ENCODE results near the gene TNFSF9.
"Not testable (repeated sequence)": the region's sequence is repeated elsewhere in the genome, so short reads cannot be mapped to it uniquely, and the experiment has no call there.

TNFSF9 gene

DNA sequence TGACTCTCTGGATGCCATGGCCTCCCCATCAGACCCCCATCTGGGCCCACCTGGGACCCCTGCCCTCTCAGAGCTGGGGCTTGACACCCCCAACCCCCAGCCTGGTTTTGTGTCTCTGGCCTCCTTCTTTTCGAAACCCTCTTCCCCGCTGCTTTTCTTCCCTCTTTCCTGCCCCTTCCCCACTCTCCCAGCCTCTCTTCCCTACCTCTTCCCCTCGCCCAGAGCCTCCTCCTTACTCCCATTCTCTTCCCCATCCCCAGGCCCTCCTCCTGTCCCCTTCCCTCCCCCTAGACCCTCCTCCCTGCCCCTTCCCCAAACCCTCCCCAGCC is 2.1 kb downstream of the TNFSF9 start:
- no peak for DNase-seq

DNA sequence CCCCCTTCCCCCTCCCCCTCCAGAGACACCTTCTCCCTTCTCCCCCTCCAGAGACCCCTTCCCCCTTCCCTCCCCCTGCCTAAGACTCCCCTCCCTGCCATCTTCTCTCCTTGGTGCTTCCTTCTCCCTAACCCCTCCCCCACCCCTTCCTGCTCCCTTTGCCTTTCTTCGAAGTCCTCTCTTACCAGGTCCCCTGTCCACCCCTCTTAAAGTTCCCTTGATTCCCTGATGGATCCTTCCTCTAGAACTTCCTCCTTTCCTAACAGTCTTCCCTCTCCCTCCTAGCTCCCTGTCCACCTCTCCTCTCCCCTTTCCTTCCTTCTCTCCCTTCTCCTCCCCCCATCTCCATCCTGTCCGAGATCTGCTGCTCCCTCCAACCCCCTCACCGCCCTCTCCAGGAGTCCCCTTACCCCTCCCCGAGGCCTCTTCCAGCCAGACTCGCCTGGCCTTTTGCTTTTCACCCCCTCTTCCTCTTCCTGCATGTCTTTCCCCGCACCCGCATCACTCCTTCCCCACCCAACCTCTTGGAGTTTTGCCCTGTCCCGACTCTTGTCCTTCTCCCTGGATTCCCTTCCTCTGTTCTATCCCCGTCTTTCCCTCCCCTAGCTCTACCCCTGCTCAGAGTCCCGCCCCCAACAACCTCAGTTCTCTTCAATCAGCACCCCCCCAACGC is 3.1 kb downstream of the TNFSF9 start:
- DNase-seq = no peak

DNA sequence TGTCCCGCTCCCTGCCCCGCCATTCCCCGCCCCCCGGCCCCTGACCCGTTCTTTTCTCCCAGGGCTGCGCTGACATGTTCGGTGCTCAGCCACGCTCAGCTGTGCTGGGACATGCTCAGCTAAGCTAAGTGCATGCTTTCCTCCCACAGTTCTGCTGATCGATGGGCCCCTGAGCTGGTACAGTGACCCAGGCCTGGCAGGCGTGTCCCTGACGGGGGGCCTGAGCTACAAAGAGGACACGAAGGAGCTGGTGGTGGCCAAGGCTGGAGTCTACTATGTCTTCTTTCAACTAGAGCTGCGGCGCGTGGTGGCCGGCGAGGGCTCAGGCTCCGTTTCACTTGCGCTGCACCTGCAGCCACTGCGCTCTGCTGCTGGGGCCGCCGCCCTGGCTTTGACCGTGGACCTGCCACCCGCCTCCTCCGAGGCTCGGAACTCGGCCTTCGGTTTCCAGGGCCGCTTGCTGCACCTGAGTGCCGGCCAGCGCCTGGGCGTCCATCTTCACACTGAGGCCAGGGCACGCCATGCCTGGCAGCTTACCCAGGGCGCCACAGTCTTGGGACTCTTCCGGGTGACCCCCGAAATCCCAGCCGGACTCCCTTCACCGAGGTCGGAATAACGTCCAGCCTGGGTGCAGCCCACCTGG is 3.7 kb downstream of the TNFSF9 start:
- DNase-seq = no peak

DNA sequence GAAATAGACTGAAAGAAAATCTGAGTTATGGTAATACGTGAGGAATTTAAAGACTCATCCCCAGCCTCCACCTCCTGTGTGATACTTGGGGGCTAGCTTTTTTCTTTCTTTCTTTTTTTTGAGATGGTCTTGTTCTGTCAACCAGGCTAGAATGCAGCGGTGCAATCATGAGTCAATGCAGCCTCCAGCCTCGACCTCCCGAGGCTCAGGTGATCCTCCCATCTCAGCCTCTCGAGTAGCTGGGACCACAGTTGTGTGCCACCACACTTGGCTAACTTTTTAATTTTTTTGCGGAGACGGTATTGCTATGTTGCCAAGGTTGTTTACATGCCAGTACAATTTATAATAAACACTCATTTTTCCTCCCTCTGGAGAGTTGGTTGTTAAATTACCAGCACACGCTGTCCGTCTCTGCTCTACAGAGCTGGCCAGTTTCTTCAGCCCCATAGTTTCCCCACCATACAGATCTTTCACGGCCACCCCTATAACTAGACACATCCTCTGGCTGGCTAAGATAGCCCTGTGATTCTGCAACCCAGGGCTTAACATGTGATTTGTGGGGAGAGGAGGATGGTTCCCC is 4.8 kb downstream of the TNFSF9 start:
- DNase-seq = no peak

DNA sequence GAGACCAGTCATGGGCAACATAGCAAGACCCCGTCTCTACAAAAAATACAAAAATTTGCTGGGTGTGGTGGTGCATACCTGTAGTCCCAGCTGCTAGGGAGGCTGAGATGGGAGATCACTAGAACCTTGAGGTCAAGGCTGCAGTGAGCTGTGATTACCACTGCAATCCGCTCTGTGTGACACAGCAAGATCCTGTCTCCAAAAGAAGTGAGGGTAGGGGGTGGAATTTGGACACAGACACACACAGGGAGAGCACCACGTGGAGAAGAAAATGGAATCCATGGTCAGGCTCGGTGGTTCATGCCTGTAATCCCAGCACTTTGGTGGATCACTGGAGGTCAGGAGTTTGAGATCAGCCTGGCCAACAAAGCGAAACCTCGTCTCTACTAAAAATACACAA is 8.7 kb downstream of the TNFSF9 start:
- DNase-seq = no peak

DNA sequence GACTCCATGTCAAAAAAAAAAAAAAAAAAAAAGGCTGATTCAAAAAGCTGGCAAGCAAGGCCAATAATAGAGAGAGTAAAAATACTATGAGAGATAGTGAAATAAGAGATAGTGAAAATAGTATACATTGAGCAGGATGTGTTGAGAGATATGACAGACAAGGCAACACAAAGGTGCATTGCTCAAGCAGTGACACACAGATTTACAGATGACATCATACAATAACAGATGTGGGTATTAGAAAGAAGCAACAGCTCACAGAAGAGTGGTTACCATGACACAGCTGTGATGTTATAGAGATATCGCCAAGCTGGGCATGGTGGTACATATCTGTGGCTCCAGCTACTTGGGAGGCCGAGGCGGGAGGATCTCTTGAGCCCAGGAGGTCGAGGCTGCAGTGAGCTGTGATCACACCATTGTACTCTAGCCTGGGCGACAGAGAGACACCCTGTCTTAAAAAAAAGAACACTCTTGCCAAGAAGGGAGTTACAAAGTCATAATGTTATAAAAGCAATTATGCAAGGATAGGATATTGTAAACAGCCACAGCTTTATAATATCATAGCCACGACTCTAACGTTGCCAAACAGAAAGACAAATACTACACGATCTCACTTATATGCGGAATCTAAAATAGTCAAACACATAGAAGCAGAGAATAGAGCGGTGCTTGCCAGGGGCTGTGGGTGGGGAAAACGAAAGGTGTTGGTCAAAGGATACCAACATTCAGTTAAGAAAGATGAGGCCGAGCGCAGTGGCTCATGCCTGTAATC is 10.3 kb downstream of the TNFSF9 start:
- DNase-seq = no peak

DNA sequence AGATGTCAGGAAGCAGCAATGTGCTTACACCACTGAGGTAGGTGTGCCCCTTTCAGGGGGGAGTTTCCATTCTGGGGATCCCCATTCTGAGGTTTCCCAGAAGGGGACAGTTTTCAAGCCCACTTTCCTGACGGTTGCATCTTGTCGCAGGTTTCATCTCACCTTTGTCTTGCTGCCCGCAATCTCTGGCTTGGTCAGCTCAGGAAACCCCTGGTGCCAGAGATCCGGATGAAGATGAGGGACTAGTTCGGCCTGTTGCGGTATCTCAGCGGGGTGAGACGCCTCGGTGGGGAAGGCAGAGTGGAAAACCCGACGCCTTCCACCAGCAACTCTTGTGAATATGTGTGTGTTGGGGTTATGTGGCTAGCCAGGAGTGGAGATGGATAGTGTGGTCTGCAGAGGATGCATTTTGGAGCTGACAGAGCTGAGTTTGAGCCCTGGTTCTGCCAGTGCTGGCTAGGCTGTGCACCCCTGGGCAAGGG is 13.1 kb downstream of the TNFSF9 start:
- no peak for DNase-seq

DNA sequence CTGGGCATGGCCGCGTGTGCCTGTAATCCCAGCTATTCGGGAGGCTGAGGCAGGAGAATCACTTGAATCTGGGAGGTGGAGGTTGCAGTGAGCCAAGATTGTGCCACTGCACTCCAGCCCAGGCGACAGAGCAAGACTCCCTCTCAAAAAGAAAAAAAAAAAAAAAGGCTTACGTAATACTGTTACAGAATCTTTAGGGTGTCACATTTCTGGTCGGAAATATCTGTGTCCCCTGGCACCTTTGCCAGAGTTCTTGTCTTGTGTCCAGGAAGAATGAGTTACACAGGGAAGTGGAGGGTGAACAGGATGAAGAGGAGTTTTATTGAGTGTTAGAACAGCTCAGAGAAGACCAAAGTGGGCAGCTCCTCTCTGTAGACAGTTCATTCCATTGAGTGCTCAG is 19.9 kb downstream of the TNFSF9 start:
- DNase-seq = not testable (repeated sequence)

DNA sequence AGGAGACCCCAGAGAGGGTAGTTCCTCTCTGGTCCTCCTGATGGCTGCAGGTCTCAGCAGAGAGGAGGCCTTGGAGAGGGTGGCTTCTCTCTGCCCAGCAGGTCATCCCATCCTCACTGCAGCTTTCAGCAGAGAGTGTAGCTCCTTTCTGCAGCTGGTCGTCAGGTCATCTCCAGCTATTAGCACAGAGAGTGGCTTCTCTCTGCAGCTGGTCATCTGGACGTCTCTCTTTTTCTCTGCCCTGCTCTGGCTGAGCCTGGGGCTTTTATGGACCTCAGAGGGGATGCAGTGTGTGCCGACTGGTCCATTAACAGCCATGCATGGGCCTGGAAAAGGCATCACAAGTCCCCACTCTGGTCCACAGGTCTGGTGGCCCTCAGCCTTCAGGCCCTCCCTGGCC is 20.3 kb downstream of the TNFSF9 start:
- no peak for DNase-seq

DNA sequence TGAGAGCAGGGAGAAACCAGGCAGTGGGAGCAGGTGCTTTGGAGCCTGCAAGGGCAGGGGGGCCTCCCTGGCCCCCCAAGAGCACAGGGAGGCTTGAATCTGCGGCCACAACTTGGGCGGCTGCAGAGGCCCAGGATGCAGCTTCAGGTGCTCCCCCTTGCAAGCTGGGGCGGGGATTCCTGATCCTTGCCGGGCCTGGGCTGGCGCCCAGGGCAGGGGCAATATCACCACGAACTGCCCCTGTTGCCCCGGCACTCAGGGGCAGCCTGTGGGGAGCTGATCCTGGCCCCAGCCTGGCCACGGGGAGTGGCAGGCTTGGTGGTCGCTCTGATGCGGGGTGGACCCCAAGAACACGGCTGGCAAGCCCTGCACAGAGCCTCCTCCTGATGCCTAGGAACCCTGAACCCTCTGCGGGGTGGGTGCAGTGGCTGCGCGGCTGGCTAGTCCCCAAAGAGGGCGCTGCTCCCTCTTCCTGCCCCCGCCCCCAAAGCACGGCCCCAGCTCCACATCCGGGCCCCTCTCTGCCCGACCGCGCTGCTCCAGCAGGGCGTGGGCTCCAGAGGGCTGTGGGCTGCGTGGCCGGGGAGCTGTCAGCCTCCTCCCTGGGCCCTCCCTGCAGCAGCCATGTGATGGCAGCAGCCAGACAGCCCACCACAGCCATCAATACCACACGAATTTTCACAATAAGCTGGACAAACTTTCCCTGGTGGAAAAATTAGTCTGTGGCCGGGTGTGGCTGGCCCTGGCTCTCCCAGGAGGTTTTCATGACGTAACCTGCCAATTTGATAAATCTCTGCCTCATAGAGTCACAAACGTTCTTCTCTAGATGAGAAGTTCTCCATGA is 21.0 kb downstream of the TNFSF9 start:
- peak; percentile 73 for DNase-seq

DNA sequence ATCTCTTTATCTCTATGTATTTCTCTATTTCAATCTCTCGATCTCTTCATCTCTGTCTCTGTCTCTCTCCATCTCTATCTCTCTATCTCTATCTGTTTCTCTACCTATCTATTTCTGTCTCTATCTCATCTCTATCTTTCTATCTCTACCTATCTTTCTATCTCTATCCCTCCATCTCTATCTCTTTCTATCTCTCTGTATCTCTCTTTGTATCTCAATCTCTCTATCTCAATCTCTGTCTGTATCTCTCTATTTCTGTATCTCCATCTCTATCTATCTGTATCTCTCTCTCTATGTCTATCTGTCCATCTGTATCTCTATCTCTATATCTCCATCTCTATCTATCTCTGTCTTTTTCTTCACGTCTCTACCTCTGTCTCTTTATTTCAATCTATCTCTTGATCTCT is 25.2 kb downstream of the TNFSF9 start:
- DNase-seq = no peak

DNA sequence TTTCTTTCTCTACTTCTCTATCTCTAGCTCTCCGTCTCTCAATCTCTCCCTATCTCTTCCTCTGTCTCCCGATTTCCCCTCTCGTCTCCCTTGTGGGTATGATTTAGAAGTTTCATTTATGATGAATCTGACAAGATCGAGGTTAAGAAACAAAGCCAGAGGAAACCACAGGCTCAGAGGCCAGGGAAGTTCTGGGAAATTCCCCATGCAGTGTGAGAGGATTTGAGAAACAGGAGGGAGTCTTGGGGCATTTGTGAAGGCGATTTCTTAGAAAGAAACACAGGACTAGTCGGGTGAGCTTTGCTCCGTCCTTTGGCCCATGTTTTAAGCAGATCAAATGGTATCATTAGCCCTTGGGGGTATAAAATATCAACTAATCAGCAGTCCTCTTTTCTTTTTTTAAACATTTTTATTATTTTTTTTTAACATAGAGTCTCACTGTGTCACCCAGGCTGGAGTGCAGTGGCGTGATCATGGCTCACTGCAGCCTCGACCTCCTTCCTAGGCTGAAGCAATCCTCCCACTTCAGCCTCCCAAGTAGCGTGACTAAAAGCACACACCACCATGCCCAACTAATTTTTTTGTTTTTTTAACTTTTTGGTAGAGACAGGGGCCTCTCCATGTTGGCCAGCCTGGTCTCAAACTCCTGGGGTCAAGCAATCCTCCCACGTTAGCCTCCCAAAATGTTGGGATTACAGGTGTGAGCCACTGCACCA is 25.8 kb downstream of the TNFSF9 start:
- DNase-seq = peak; percentile 27

DNA sequence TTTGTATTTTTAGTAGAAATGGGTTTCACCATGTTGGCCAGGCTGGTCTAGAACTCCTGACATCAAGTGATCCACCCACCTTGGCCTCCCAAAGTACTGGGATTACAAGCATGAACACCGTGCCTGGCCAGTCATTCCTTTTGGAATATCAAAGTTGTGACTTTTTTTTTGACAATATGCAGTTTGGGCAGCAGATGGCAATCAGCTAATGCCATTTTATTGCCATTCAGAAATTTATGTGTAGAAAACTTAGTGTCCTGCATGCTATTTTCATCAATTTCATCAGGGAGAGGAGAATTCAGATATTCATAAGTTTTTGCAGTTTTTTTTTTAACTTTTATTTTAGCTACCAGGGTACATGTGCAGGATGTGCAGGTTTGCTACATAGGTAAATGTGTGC is 31.6 kb downstream of the TNFSF9 start:
- DNase-seq = not testable (repeated sequence)

DNA sequence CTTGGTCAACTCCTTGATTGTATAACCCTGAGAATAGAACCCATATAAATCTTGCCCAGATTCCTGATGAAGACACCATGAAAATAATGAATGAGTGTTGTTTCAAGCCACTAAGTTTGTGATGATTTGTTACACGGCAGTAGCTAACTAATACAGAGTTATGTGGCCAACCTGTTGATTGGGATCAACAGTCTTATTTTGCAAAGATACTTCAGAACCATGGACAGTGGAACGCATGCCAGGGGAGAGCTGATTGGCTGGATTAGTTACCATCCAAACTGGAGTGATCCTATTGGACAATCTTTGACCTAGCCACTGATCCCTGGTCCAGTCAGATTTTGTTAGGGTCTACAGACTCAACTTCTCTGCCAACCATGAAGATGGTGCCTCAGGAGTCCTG is 33.6 kb downstream of the TNFSF9 start:
- no peak for DNase-seq

DNA sequence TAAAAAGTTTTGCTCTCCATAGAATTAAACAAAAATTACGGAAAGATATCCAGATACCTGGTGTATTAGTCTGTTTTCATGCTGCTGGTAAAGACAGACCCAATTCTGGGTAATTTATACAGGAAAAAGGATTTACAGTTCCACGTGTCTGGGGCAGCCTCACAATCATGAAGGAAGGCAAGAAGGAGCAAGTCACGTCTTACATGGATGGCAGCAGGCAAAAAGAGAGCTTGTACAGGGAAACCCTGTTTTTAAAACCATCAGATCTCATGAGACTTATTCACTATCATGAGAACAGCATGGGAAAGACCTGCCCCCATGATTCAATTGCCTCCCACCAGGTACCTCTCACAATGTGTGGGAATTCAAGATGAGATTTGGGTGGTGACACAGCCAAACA is 35.9 kb downstream of the TNFSF9 start:
- DNase-seq = not testable (repeated sequence)

DNA sequence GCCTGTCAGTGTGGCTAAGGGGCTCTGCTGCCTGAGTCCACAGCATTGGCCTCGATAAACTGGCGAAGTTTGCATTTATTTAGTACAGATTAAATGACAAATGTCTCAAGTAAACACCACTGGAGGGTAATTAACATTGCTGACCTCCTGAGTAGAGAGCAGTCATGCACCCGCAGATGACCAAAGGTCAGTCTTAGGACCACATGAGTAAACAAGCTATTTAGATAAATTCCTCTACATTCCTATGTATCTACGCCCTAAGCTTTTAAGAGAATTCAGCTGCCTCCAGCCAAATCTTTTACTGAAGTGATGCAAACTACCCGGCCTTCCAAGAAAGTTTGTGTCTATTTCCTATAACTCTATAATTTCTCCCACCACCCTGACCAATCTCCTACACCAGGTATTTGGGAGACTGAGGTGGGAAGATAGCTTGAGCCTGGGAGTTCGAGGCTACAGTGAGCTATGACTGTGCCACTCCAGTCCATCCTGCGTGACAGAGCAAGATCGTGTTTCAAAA is 37.2 kb downstream of the TNFSF9 start:
- DNase-seq = no peak

DNA sequence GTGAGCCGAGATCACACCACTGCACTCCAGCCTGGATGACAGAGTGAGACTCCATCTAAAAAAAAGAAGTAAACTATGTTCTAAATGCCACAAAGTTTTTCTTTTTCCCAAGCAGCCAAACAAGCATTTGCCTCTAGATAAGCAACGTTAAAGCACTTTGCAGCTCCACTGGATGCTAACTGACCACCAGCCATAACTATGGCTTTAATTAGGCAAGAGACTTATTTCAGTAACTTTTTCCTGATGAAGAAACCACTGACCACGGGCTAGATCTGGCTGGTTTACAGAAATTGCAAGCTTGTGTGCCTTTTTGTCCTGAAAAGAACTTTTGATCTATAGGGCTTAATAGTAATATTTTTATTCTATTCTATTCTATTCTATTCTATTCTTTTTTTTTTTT is 38.0 kb downstream of the TNFSF9 start:
- no peak for DNase-seq

DNA sequence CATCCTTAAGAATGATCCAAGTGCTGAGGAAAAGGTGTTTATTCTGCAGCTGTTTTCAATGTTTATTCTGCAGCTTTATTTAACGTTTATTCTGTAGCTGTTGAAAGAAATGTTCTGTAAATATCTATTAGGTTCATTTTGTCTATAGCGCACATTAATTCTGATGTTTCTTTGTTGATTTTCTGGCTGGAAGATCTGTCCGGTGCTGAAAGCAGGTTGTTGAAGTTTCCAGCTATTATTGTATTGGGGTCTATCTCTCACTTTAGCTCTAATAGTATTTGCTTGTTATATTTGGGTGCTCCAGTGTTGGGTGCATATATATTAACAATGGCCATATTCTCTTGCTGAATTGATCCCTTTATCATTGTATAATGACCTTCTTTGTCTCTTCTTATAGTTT is 39.9 kb downstream of the TNFSF9 start:
- no peak for DNase-seq

DNA sequence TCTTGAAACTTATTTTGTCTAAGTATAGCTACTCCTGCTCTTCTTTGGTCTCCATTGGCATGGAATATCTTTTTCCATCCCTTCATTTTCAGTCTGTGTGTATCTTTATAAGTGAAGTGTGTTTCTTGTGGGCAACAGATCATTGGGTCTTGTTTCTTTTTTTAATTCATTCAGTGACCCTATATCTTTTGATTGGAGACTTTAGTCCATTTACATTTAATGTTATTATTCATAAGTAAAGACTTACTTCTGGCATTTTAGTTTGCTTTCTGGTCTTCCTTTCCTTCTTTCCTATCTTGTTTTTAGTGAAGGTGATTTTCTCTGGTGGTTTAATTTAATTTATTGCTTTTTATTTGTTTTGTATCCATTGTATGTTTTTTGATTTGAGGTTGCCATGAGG is 40.3 kb downstream of the TNFSF9 start:
- no peak for DNase-seq

DNA sequence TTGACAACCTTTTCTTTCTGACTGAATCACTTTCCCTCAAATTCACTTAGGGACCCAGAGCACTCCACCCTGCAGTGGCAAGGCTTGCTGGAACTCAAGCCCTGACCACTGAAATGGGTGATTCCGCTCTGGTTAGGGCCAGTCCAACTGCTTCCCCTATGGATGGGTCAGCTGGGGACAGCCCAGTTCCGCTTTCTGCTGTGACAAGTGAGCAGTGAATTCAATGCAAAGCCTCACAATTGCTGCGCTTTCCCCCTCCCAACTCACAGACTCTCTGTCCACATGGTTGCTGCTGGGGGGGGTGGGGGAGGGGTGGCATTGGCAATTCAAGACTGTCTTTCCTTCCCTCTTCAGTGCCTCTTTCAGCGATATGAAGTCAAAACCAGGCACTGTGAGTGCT is 41.4 kb downstream of the TNFSF9 start:
- no peak for DNase-seq

DNA sequence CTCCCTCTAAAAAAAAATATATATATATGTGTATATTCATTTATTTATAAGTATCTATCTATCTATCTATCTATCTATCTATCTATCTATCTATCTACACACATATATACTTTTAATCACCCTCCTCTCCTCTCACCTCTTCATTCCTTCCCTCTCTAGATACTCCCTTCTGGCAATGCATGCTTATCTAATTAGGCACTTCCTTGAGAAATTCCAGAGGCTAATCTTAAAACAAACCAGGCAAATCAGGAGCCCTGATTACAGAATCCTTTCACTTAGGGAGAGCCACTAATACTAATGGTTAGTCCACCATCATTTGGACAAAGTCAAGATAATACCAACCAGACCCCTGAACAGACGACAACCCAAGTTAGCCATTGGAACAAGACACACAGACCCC is 42.5 kb downstream of the TNFSF9 start:
- DNase-seq = no peak

DNA sequence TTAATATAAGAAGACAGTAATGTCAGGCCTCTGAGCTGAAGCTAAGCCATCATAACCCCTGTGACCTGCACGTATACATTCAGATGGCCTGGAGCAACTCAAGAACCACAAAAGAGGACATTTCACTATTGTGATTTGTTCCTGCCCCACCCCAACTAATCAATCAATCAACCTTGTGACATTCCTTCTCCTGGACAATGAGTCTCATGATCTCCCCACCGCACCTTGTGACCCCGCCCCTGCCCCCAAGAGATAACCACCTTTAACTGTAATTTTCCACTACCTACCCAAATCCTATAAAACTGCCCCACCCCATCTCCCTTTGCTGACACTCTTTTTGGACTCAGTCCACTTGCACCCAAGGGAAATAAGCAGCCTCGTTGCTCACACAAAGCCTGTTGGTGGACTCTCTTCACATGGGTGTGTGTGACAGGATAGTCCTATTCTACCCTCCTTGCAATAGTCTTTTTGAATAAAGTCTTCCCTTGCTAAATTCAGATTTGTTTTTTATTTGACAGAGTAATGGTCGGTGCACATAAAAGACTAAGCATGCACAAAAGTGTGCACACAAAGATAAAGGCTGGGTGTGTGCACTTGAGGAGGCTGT is 46.1 kb downstream of the TNFSF9 start:
- no peak for DNase-seq
